GM18498 (cell line): ENCODE measurements around the gene AKNA.

Experiments used
- ATAC-seq: cut with Tn5 transposase; IDR thresholded peaks from one replicate; pipeline ENCODE4 v1.9.1; 2021; ENCODE audit warnings: mild to moderate bottlenecking, moderate library complexity; ENCODE audit not compliant: unreplicated experiment

The AKNA gene, protein sequence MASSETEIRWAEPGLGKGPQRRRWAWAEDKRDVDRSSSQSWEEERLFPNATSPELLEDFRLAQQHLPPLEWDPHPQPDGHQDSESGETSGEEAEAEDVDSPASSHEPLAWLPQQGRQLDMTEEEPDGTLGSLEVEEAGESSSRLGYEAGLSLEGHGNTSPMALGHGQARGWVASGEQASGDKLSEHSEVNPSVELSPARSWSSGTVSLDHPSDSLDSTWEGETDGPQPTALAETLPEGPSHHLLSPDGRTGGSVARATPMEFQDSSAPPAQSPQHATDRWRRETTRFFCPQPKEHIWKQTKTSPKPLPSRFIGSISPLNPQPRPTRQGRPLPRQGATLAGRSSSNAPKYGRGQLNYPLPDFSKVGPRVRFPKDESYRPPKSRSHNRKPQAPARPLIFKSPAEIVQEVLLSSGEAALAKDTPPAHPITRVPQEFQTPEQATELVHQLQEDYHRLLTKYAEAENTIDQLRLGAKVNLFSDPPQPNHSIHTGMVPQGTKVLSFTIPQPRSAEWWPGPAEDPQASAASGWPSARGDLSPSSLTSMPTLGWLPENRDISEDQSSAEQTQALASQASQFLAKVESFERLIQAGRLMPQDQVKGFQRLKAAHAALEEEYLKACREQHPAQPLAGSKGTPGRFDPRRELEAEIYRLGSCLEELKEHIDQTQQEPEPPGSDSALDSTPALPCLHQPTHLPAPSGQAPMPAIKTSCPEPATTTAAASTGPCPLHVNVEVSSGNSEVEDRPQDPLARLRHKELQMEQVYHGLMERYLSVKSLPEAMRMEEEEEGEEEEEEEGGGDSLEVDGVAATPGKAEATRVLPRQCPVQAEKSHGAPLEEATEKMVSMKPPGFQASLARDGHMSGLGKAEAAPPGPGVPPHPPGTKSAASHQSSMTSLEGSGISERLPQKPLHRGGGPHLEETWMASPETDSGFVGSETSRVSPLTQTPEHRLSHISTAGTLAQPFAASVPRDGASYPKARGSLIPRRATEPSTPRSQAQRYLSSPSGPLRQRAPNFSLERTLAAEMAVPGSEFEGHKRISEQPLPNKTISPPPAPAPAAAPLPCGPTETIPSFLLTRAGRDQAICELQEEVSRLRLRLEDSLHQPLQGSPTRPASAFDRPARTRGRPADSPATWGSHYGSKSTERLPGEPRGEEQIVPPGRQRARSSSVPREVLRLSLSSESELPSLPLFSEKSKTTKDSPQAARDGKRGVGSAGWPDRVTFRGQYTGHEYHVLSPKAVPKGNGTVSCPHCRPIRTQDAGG (N-terminal part only)

DNA sequence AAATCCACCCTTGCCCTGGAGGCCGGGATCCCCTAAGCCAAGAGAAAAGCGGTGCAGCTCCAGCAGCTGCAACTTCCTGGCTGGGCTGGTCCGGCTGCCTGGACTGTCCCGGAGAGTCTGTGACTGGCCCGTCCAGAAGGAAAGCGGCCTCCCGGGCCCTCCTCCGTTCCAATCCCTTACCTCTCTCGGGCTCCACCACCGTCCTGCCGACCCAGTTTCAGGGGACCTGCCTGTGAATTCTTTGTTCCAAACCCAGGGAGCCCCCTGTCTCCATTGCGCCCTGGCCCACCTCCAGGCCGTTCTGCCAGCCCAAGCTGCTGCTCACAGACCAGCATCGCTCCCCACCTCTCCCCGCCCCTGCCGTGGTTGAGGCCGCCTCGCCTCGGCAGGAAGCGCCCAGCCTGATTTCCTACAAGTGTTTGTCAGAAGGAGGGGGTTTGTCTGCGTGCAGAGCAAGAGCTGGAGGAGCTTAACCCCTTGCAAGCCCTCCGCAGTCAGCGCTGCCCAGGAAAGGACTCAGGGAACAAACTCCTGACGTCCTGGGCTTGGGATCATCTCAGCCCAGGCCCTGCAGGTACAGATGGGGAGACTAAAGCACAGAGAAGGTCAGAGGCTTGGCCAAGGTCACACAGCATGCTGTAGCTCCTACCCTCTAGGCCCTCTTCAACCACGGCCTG, at the start of gene AKNA:
Gene AKNA (minus strand): TSS at position 303 of the 677 bp plus-strand sequence. CDS start 6,649 bp downstream, outside the sequence.
- ATAC-seq = peak; percentile 46

DNA sequence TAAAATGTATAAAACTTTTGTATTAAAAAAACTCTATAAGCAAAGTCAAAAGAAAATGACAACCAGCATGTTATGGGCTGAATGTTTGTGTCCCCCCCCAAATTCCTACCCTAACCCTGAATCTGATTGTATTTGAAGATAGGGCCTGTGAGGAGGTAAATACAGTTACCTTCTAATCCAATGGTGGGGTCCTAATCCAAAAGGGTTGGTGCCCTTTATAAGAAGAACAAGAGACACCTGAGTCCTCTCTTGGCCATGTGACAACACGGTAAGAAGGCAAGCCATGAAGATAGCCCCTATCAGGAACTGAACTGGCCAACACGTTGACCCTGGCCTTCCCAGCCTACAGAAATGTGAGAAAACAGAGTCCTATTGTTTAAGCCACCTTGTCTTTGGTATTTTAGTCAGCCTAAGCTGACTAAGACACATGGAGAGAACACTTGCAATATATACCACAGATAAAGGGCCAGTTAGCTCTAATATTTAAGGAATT, 49.7 kb upstream of the AKNA start:
- ATAC-seq = no peak

DNA sequence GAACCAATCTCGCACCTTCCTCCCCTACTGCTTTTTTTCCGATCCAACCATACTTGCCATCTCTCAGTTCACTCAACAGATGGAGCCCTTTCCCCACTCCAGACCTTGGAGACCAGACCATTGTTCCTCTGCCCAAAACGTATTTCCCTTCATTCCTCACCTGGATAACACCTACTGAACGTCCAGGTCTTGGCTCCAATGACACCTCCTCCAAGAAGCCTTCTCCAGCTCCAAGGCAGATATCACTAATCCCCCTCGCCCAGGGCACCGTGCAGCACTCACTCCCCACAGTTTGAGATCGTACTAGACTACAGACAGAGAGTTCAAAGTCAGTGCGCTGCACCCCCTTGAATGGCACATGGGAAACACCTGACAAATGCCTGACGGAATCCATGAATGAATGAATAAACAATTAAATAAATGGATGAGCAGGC, 47.1 kb upstream of the AKNA start:
- ATAC-seq = no peak

DNA sequence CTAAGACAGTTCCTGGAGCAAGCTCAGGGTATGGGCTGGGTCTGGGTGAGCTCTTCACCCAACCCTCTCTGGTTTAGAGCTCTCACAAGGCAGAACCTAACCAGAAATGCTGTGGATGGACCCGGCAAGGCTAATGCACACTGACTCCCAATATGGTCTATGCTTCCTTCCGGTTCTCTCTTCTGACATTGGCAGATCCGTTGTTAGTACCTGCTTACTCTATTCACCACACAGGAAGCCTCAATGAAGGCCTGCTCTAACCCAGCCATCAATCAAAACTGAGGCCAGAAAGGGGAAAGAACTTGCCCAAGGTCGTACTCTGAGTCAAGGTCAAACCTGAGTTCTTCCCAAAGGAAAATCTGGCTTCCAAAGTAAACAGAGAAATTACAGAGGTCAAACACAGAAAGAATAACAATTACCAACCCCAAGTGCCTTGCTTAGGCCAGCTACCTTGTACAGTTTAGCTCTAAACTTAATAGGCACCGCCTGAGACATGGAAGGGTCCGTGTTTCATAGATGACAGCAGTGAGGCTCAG, 46.0 kb upstream of the AKNA start:
- ATAC-seq = peak; percentile 83

DNA sequence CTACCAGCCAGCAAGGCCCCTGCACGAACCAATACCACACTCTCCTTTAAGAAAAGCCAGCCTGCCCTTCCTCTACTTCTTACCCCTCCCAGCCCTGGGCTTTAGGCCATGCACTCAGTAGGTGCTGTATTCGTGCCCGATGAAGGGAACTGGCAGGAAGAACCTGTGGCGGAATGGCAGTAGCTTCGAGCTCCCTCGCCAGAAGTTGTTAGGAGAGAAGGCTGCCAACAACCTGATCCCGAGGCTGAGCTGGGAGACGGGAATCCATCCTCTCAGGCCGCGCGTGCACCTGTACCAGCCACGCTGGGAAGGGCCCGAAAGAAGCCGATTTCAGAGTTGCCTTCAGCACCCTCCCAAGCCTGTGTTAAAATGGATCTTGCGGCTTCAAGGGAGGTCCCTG, 45.3 kb upstream of the AKNA start:
- no peak for ATAC-seq

DNA sequence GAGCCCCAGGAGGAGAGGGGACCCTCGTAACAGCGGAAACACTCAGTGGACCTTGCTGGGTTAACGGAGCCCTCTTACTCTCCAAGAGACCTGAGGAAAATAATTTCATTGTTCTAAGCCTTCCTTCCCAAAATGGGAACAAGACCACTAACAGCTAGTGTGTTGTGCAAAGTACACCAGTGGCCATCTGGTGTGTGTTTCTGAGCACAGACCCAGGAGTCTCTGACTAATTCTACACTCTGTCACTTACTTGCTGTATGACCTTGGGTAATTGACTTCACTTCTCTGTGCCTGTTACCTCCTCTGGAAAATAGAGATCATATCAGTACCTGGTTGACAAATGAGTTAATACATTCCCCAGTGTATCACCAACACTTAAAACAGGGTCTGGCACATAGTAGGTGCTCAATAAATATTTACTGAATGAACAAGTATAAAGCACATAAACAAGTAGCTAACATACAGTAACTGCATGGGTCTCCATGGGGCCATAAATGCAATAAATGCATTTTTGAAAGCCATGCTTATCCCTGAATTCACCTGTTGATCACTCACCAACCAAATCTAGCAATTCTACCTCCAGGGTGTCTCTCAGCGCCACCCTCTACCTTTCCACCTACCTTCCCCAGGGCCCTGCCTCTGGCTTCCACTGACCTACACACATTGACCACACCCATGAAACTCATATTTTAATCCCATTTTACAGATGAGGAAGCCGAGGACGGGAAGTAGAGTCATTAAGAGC, 44.7 kb upstream of the AKNA start:
- ATAC-seq = no peak

DNA sequence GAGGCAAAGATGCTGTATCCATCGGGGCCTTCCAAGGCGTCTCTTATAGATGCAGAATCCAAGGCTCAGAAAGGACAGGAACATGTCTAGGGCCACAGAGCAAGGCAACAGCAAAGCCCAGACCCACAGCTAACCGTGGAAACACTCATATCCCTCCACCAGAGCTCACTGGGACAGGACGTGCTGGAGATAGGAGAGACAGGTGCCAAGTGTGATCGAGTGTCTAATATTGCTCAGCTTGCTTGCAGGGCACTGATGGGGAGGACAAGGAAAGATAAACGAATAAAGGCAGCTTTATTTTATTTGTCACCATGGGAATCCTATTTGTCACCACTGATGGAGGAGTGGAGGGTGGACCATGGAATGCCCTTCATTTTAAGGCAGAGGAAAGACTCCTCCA, 44.0 kb upstream of the AKNA start:
- no peak for ATAC-seq

DNA sequence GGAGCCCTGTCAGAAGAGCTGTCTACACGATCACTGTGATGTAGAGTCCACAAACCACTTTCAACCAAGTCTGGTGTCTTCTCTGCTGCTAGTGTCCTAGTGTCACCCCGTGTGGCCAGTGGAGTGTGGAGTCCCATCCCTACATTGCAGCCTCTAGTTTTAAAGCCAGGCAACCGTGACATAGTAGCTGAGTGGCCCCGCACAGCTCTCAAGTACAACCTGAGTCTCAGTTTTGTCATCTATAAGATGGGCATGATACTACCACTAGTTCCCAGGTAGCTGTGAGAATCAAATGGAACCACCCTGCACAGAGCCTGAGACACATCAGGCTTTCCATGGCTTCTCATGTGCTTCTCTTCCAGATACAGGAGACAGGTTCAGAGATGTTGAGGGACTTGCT, 43.2 kb upstream of the AKNA start:
- ATAC-seq = no peak

DNA sequence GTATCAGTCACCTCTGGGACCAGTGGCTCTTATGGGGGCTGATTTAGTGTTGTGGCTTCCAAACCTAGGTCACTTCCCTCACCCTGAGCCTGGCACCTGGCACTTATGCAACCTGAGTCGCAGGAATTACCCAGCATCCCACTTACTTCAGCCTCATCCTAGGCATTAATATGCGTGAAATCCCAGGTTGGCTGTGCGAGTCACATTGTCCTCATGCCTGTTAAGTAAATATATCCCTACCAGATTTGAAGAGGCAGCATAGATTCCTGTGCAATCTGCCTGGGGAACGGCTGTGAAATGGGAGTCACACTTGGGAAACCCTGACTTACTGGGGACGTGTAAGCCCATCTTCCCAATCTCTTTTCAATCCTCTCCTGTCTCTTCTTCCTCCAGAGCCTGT, 42.7 kb upstream of the AKNA start:
- no peak for ATAC-seq

DNA sequence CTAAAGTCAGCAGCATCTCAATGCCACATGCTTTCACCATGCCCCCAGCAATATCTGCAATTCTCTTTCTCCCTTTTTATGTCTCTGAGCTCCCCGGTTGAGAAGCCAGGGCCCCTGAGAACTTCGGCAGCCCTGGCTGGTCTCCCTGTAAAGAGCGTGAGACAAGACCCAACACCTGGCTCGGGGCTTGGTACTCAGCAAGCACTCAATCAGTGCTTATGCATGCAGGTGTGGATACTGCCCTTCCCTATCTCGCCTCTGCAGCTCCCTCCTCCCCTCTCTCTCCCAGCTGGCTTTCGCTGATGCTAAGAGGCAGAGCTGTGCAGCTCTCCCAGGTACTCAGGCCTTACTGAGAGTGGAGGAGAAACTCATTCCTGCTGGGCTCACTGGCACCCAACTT, 41.7 kb upstream of the AKNA start:
- ATAC-seq = no peak

DNA sequence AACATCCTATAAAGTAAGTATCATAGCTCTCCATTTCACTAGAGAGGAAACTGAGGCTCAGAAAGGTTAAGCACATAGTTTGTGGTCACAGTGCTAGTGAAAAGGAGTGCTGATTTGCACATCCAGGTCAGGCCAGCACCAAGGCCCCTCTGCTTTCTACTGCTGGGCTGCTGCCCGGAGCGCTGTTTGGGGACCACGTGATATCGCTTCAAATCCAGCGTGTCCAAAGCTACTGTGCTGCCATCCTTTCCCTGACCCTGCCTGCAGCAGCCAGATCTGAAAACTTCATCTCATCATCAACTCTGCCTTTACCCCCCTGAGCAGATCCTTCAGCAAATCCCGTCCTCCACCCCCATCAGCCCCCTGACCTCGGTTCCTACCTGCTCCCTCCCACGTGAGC, 40.7 kb upstream of the AKNA start:
- no peak for ATAC-seq

DNA sequence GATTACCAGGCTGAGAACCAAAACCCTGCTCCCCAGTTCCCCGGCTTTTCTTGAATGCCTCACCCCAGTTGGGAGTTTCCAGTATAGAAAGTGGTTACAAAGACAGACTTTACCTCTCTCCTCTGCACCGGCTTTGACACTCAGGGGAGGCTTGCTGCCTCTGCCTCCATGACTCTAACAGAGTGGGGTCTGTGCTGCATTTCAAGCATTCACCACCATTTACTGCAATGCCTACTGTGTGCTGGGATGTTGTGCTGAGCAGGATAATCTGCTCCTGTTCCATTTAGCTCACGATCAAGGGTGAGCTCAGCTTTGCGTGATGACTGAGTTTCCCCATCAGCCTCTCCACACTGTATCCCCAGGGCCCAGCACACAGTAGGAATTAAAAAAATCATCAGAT, 39.9 kb upstream of the AKNA start:
- no peak for ATAC-seq

DNA sequence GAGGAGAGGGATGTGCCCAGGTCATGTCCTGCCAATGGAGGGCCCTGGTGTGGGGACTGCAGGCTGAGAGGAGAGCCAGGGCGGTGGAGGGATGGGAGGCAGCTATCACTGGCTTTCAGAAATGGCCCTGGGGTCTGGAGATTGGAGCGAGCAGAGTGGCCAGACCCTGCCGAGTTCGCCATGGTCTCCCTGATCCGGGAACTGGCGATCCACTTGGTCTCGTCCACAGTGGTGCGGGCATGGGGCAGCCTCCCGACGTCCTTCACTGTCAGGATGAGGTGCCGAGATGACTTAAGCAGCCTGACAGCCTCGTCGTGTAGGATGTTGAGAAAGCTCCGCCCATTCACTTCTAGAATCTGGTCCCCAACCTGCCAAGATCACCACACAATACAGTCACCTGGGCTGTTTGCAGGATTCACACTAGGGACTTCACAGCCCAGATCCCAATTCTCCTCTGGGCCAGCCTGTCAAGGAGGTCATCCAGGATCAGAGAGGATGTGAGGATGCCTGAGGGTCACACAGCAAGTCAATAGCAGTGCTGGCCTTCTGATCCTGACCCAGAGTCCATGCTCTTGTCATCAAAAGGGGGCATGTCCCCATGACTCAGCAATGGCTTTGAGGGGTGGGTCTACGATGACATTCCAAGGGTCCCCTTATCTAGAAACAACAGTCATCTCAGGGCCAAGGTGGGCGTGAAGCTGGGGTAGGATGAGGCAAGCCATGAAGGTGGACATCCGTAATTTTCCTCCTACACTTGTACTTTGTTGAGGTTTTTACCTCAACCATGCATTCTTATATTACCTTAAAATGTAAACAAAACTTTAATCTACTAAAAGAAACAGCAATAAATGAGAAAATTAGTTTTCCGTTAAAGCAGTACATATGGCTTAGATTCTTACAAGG, 38.5 kb upstream of the AKNA start:
- no peak for ATAC-seq

DNA sequence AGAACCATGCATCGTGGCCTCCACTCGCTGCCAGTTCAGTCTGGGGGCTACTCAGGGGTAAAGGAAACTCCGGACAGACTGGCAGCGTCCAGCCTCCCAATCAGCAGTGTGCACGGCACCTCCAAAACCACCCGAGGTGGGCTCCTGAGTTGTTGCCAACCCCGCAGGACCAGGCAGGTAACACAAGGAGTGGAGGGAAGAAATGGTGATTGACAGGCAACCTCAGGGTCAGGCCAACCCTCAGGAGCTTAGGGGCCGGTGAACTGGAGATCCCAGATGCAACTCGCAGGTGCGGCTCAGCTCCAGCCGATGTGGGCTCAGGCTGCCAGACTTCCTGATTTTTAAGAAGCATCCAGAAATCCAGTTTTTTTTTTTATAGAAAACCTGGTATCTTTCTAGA, 37.3 kb upstream of the AKNA start:
- ATAC-seq = no peak

DNA sequence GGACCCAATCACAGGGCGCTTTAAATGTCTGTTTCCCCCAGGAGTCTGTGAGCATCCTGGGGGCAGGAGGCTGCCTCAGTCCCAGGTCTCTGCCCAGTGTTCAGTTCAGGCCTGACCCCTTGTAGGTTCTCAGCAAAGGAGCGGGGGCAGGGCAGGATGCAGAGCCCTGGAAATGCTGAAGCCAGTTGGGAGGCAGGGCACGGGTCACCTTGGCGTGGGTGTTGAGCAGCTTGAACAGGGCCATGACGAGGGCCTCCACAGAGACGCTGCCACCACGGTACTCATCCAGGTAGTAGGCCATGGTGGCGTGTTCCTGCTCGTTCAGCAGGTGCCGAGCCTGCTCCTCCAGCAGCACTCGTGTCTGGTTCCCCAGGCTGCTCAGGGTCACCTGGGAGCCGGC, 36.3 kb upstream of the AKNA start:
- no peak for ATAC-seq

DNA sequence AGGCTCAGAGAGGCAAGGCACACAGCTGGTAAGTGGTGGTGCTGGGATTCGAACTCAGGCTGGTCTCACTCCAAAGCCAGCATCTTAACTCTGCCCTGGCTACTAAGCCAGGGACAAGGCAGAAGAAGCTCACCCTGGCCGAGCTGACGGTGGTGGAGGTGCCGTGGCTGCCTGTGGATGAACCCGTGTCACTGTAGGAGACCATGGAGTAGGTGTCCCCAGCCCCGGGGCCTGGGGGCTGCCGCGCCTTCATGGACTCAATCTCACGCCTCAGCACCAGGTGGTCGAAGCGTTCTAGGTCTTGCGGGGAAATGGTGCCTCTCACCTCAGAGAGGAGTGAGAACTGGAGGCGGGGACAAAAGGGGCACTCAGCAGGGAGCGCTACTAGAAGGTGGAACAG, 35.4 kb upstream of the AKNA start:
- no peak for ATAC-seq

DNA sequence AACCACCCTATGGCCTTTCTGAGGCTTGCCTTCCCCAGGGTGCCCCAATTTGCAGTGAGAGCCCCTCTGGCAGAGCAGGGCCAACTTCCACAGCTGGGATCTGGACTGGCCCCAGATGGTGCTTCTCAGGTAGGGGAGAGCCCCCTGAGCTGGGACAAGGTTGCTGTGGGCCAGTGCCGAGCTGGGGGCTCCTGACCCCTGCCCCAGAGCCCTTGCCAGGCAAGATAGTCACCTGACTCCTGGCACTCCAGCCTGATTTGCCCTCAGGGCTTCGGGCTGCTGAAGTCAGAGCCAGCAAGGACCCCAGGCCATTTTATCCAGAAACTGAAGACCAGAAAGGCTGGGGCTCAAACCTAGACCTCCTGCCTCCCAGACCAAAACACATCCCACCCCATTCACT, 33.4 kb upstream of the AKNA start:
- no peak for ATAC-seq

DNA sequence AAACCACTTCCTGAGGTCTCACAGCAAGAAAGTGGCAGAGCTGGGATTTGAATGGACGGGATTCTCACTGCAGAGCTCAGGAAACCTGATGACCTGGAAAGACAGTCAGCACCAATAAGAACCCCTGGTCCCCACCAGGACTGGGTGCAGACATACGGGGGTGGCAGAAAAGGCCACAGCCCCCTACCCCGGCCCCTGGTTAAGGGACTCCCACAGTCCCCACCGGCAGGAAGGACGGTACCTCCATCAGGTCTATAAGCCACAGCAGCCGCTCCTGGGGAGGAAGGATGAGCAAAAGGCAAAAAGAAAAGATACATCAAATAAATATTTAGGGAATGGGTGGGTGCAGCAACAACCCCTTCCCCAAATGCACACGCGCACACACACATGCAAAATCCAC, 32.0 kb upstream of the AKNA start:
- no peak for ATAC-seq

DNA sequence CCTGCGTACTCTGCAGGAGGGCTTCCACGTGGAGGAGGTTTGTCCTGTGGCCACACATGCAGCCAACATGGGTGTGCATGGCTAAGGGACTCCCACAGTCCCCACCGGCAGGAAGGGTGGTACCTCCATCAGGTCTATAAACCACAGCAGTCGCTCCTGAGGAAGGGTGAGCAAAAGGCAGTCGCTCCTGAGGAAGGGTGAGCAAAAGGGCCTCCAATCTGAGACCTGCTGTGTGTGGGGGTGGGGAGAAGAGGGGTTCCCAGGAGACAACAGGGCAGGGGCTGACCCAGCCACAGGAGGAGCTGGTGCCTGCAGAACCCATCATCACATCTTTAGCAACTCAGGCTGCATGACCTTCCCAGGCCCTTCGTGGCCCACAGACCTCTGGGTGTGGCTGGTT, 30.3 kb upstream of the AKNA start:
- no peak for ATAC-seq
